ENCODE results near the gene MRAP.

DNA sequence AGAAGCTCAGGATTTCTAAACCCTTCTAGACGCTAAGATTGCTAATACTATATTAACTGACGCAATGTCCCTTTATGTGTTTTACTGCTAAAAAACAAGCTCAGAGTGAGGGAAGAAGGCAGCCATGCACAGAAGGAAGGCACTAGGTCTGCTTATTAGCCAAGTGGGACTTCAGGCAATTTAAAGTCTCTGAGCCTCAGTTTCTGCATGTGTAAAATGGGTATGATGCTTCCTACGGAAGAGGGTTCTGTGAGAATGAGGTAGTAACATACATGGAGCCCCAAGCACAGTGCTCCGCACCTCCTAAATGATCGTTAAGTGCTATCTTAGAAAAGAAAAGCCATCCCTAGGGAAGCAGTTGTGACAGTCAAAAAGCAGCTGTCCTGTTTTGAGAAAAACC is 36.7 kb upstream of the MRAP start:
- no peak for TF ChIP-seq EZH2 (IDR thresholded peaks at IDR 0.05; ENCODE audit: borderline replicate concordance, low read length)
- TF ChIP-seq, protein P1, sequence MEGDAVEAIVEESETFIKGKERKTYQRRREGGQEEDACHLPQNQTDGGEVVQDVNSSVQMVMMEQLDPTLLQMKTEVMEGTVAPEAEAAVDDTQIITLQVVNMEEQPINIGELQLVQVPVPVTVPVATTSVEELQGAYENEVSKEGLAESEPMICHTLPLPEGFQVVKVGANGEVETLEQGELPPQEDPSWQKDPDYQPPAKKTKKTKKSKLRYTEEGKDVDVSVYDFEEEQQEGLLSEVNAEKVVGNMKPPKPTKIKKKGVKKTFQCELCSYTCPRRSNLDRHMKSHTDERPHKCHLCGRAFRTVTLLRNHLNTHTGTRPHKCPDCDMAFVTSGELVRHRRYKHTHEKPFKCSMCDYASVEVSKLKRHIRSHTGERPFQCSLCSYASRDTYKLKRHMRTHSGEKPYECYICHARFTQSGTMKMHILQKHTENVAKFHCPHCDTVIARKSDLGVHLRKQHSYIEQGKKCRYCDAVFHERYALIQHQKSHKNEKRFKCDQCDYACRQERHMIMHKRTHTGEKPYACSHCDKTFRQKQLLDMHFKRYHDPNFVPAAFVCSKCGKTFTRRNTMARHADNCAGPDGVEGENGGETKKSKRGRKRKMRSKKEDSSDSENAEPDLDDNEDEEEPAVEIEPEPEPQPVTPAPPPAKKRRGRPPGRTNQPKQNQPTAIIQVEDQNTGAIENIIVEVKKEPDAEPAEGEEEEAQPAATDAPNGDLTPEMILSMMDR (conservative IDR thresholded peaks at IDR 0.05 in 1 of 2, IDR thresholded peaks at IDR 0.05 in 1 of 2; ENCODE audit: extremely low read depth in 1 of 2, insufficient read depth in 1 of 2, low read depth in 1 of 2, low read length in 2 of 2): no peak
